HepG2 (cell line): Measurements from ENCODE around the gene GDF9. TPM values are rescaled to one million over a fixed set of nuclear protein-coding genes. Genes with fewer than 3 reads are reported as not detected.

ENCODE experiments used
- ATAC-seq: fragments of 200-7000 bp; cut with Tn5 transposase; 3 replicates; pipeline ENCODE4 v1.9.1; 2020; ENCODE audit warnings: mild to moderate bottlenecking, moderate library complexity
- BruUV-seq: library from RNA; stranded (reverse); fragments of 400-500 nt; replicated peaks from 2 replicates; lab custom pipeline; 2021; lab: Mats Ljungman, UMichigan
- CTCF ChIA-PET: fragments of 300-600 bp; formaldehyde crosslinking; extraction: SDS; loops from one replicate; lab custom pipeline; 2021; ENCODE audit warnings: low total read pairs, inconsistent platforms, low intra/inter-chr PET ratio; lab: Yijun Ruan, JAX
- POLR2A ChIA-PET: fragments of 350-600 bp; sonication (Branson Sonifier 250); formaldehyde crosslinking; loops from one replicate; lab custom pipeline; 2020; ENCODE audit warnings: antibody characterized with exemption, inconsistent platforms; lab: Yijun Ruan, JAX
- DNase-seq: peaks from one replicate; pipeline ENCODE4 v3.0.0-alpha.2; 2015; ENCODE audit warnings: low spot score
- FAIRE-seq: peaks from 3 replicates; lab custom pipeline; 2011; peaks lifted over from hg19 to GRCh38; lab: Jason Lieb, UNC
- H2AFZ ChIP-seq: one replicate; pipeline ENCODE4 v1.6.1; 2011; ENCODE audit warnings: low read length, inconsistent platforms
- H3K27ac ChIP-seq: fragments of 300-600 bp; 3 replicates; pipeline ENCODE4 v1.8.0; 2011; ENCODE audit warnings: mixed run types, mild to moderate bottlenecking, mixed read lengths, low read length, inconsistent platforms; ENCODE audit not compliant: insufficient read depth; ENCODE audit errors: extremely low read length
- H3K27me3 ChIP-seq, 2 experiments: fragments of 200-600 bp in 1 of 2; 2 replicates in 1 of 2; 3 replicates in 1 of 2; pipeline versions ENCODE4 v1.6.0 to v1.8.0; 2011; ENCODE audit warnings: low read length in 2 of 2, mild to moderate bottlenecking in 2 of 2, moderate library complexity in 2 of 2, inconsistent platforms in 1 of 2; ENCODE audit not compliant: insufficient read depth in 2 of 2, control insufficient read depth in 1 of 2
- H3K36me3 ChIP-seq, 2 experiments: fragments of 200-600 bp in 1 of 2; replicated peaks in 1 of 2; 2 replicates in 1 of 2; 3 replicates in 1 of 2; pipeline versions ENCODE4 v1.5.1 to v1.8.0; 2011; ENCODE audit warnings: low read length in 2 of 2, inconsistent platforms in 1 of 2; ENCODE audit not compliant: insufficient read depth in 2 of 2, control insufficient read depth in 1 of 2
- H3K4me1 ChIP-seq: 2 replicates; pipeline ENCODE4 v1.5.1; 2012; ENCODE audit warnings: low read length, inconsistent platforms; ENCODE audit not compliant: insufficient read depth
- H3K4me2 ChIP-seq: 2 replicates; pipeline ENCODE4 v1.6.0; 2011; ENCODE audit warnings: low read depth, low read length, inconsistent platforms
- H3K4me3 ChIP-seq, 3 experiments: fragments of 200-600 bp in 1 of 3; sonication (generic), shearing (Covaris generic) in 1 of 3; replicated peaks in 1 of 3; 2 replicates each; pipeline ENCODE4 v1.5.1; 2011 to 2016; ENCODE audit warnings: low read length in 3 of 3, inconsistent platforms in 2 of 3, low read depth in 2 of 3, mild to moderate bottlenecking in 2 of 3, control low read depth in 1 of 3, mixed read lengths in 1 of 3; ENCODE audit not compliant: insufficient read depth in 1 of 3
- H3K79me2 ChIP-seq: one replicate; pipeline ENCODE4 v1.6.1; 2011; ENCODE audit warnings: low read length, inconsistent platforms; ENCODE audit not compliant: insufficient read depth
- H3K9ac ChIP-seq: 2 replicates; pipeline ENCODE4 v1.6.0; 2011; ENCODE audit warnings: mild to moderate bottlenecking, low read depth, low read length, inconsistent platforms; ENCODE audit not compliant: insufficient read depth
- H3K9me3 ChIP-seq: 2 replicates; pipeline ENCODE4 v1.5.1; 2012; ENCODE audit warnings: mild to moderate bottlenecking, low read length
- H4K20me1 ChIP-seq: 2 replicates; pipeline ENCODE4 v1.6.0; 2011; ENCODE audit warnings: inconsistent platforms, mild to moderate bottlenecking, low read length, moderate library complexity; ENCODE audit not compliant: insufficient read depth
- ATF1 ChIP-seq: IDR thresholded peaks from 2 replicates; pipeline ENCODE4 v1.6.1; 2016; ENCODE audit warnings: mild to moderate bottlenecking, control low read depth
- CENPT ChIP-seq: sonication (generic); formaldehyde crosslinking; IDR thresholded peaks from 2 replicates; pipeline ENCODE4 v1.8.0; 2022; ENCODE audit warnings: low read depth, mild to moderate bottlenecking, moderate library complexity, missing genetic modification reagents
- MXI1 ChIP-seq: IDR thresholded peaks from 3 replicates; pipeline ENCODE4 v1.6.1; 2012; ENCODE audit warnings: low read depth, low read length, inconsistent platforms, borderline replicate concordance
- ZFYVE20 ChIP-seq: sonication (generic); formaldehyde crosslinking; IDR thresholded peaks from 2 replicates; pipeline ENCODE4 v1.8.0; 2023; ENCODE audit warnings: low read depth, mild to moderate bottlenecking, moderate library complexity, missing genetic modification reagents, borderline replicate concordance
- ZNF121 ChIP-seq: sonication (generic); formaldehyde crosslinking; IDR thresholded peaks from 2 replicates; pipeline ENCODE4 v1.5.0; 2020; ENCODE audit warnings: mild to moderate bottlenecking, missing genetic modification reagents
- ZNF232 ChIP-seq: sonication (generic); formaldehyde crosslinking; IDR thresholded peaks from 2 replicates; pipeline ENCODE4 v1.4.0; 2020; ENCODE audit warnings: missing genetic modification reagents, borderline replicate concordance
- WGBS: methylation state at CpG from one replicate; pipeline ENCODE4 v1.1.6; 2017; ENCODE audit warnings: low lambda C conversion rate; 5-methylcytosine and 5-hydroxymethylcytosine counted together
- in situ Hi-C: cut with HindIII; loops from 2 replicates; pipeline ENCODE4 v1.10.0; 2017; ENCODE audit warnings: low pct_unique_long_range_greater_than_20kb; ENCODE audit not compliant: extremely low pct_ligation_motif_present
- intact Hi-C: fragments of 100-400 bp; cut with micrococcal nuclease; formaldehyde crosslinking; loops from one replicate; pipeline ENCODE4 v1.10.0; 2022; ENCODE audit not compliant: unreplicated experiment
- polyA plus RNA-seq, 8 experiments: library from polyadenylated mRNA; depleted of rRNA in 3 of 8; stranded (reverse) in 7 of 8; unstranded in 1 of 8; fragments of >200 nt; fragmentation: Illumina TruSeq in 4 of 8; extraction: Trizol in 4 of 8; gene quantifications; 2 replicates each; pipeline versions ENCODE4 v1.2.1 to v1.2.3, GENCODE V29; 2011 to 2016; ENCODE audit warnings: low read depth in 4 of 8, missing spikeins in 1 of 8, mixed read lengths in 1 of 8; ENCODE audit not compliant: insufficient read depth in 1 of 8
- total RNA-seq, 5 experiments: library from RNA; depleted of rRNA; stranded (reverse); fragments of >200 nt; fragmentation: Illumina TruSeq; extraction: Trizol; gene quantifications; 2 replicates each; pipeline ENCODE4 v1.2.3, GENCODE V29; 2016; ENCODE audit warnings: low read depth in 1 of 5
- TF ChIP-seq, protein P1 (sequence below): sonication (generic); formaldehyde crosslinking; IDR thresholded peaks from 2 replicates; pipeline ENCODE4 v1.5.0; 2020; ENCODE audit warnings: mild to moderate bottlenecking, missing genetic modification reagents, borderline replicate concordance
- TF ChIP-seq, protein P2 (sequence below): sonication (generic); formaldehyde crosslinking; IDR thresholded peaks from 2 replicates; pipeline ENCODE4 v1.4.0; 2020; ENCODE audit warnings: mild to moderate bottlenecking, missing genetic modification reagents
- TF ChIP-seq, protein P3 (sequence below): sonication (generic); formaldehyde crosslinking; IDR thresholded peaks from 2 replicates; pipeline ENCODE4 v1.5.0; 2020; ENCODE audit warnings: mild to moderate bottlenecking, missing genetic modification reagents, moderate library complexity
- TF ChIP-seq, protein P4 (sequence below): sonication (generic); formaldehyde crosslinking; IDR thresholded peaks from 2 replicates; pipeline ENCODE4 v1.4.0; 2020; ENCODE audit warnings: missing genetic modification reagents

GDF9 gene
- total and polyA plus RNA-seq, 2 of the 13 experiments (the other 11 are each of a cell fraction or from before 2014, with no cell fraction given) = 0.33 to 0.38 TPM

DNA sequence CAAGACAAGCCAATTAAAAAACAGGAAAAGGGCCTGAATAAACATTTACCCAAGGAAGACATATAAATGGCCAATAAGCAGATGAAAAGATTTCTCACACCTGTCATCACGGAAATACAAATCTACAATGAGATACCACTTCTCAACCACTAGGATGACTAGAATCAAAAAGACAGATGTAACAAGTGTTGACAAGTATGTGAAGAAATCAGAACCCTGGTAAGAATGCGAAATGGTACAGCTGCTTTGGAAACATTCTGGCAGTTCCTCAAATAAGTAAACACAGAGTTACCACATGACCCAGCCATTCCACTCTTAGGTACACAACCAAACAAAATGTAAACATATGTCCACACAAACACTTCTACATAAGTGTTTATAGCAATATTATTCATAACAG lies 39.7 kb upstream of the GDF9 start (continued):
- TF ChIP-seq, protein P1, sequence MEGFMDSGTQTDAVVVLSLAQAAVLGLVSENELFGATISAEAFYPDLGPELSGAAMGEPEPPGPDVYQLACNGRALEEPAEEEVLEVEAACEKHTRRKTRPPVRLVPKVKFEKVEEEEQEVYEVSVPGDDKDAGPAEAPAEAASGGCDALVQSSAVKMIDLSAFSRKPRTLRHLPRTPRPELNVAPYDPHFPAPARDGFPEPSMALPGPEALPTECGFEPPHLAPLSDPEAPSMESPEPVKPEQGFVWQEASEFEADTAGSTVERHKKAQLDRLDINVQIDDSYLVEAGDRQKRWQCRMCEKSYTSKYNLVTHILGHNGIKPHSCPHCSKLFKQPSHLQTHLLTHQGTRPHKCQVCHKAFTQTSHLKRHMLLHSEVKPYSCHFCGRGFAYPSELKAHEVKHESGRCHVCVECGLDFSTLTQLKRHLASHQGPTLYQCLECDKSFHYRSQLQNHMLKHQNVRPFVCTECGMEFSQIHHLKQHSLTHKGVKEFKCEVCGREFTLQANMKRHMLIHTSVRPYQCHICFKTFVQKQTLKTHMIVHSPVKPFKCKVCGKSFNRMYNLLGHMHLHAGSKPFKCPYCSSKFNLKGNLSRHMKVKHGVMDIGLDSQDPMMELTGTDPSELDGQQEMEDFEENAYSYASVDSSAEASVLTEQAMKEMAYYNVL (CRISPR knock-in tag) = no peak
- TF ChIP-seq CENPT (CRISPR knock-in tag) = no peak
- TF ChIP-seq, protein P2, sequence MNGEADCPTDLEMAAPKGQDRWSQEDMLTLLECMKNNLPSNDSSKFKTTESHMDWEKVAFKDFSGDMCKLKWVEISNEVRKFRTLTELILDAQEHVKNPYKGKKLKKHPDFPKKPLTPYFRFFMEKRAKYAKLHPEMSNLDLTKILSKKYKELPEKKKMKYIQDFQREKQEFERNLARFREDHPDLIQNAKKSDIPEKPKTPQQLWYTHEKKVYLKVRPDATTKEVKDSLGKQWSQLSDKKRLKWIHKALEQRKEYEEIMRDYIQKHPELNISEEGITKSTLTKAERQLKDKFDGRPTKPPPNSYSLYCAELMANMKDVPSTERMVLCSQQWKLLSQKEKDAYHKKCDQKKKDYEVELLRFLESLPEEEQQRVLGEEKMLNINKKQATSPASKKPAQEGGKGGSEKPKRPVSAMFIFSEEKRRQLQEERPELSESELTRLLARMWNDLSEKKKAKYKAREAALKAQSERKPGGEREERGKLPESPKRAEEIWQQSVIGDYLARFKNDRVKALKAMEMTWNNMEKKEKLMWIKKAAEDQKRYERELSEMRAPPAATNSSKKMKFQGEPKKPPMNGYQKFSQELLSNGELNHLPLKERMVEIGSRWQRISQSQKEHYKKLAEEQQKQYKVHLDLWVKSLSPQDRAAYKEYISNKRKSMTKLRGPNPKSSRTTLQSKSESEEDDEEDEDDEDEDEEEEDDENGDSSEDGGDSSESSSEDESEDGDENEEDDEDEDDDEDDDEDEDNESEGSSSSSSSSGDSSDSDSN (CRISPR knock-in tag) = no peak
- no peak for TF ChIP-seq ZNF121 (CRISPR knock-in tag)
- TF ChIP-seq, all 625 proteins: peak for 43

DNA sequence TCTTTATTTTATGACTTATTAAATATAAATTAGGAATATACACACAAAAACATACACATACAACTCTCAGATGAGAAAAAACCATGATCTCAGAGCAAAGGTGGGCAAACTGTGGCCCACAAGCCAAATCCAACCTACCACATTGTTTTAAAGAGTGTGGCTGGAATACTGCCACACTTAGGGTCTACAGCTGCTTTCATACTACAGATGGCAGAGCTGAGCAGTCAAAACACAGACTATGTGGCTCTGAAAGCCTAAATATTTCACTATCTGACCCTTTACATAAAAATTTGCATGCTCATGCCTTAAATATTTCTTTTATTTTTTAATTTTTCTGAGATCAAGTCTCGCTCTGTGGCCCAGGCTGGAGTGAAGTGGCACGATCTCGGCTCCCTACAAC lies 35.5 kb upstream of the GDF9 start:
- FAIRE-seq (no peak), DNase-seq (no peak), ATAC-seq (peak; percentile 48)
- Histone ChIP-seq H3K9me3 (no peaks in the 10 kb centered on the region), H3K4me3 (no peak overlapping the region), H3K79me2 (peaks cover 14% of the 10 kb centered on the region), H3K4me2 (no peak overlapping the region), H3K4me1 (peaks cover 15% of the 10 kb centered on the region), H3K9ac (no peak overlapping the region), H2AFZ (no peak overlapping the region), H4K20me1 (peaks cover 10% of the 10 kb centered on the region), H3K27me3 (no peaks in the 10 kb centered on the region), H3K36me3 (peaks cover 13 to 62% of the 10 kb centered on the region in 2 experiments), H3K27ac (no peak overlapping the region)
- intact Hi-C loops (no loop called here), in situ Hi-C loops (no loop called here)
- TF ChIP-seq ZNF232 = no peak
- no peak for TF ChIP-seq ATF1 (CRISPR knock-in tag)
- TF ChIP-seq ZFYVE20 (CRISPR knock-in tag) = no peak
- TF ChIP-seq, protein P3, sequence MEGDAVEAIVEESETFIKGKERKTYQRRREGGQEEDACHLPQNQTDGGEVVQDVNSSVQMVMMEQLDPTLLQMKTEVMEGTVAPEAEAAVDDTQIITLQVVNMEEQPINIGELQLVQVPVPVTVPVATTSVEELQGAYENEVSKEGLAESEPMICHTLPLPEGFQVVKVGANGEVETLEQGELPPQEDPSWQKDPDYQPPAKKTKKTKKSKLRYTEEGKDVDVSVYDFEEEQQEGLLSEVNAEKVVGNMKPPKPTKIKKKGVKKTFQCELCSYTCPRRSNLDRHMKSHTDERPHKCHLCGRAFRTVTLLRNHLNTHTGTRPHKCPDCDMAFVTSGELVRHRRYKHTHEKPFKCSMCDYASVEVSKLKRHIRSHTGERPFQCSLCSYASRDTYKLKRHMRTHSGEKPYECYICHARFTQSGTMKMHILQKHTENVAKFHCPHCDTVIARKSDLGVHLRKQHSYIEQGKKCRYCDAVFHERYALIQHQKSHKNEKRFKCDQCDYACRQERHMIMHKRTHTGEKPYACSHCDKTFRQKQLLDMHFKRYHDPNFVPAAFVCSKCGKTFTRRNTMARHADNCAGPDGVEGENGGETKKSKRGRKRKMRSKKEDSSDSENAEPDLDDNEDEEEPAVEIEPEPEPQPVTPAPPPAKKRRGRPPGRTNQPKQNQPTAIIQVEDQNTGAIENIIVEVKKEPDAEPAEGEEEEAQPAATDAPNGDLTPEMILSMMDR (CRISPR knock-in tag) = 0 out of 2 replicates have a peak, but pooled peaks have one; percentile 6
- TF ChIP-seq MXI1 = no peak
- TF ChIP-seq, protein P4, sequence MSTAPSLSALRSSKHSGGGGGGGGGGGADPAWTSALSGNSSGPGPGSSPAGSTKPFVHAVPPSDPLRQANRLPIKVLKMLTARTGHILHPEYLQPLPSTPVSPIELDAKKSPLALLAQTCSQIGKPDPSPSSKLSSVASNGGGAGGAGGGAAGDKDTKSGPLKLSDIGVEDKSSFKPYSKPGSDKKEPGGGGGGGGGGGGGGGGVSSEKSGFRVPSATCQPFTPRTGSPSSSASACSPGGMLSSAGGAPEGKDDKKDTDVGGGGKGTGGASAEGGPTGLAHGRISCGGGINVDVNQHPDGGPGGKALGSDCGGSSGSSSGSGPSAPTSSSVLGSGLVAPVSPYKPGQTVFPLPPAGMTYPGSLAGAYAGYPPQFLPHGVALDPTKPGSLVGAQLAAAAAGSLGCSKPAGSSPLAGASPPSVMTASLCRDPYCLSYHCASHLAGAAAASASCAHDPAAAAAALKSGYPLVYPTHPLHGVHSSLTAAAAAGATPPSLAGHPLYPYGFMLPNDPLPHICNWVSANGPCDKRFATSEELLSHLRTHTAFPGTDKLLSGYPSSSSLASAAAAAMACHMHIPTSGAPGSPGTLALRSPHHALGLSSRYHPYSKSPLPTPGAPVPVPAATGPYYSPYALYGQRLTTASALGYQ (CRISPR knock-in tag) = no peak
- WGBS = 94% methylated on average over 3 of the region's 3 CpGs
- ChIA-PET CTCF (interaction anchor here (0.6 kb wide), 1 partner anchor 211 kb away, joined by 3 read pairs; no protein-coding TSS in a partner anchor), POLR2A (interaction anchor here (1.3 kb wide), 1 partner anchor 14 kb away, joined by 4 read pairs; no protein-coding TSS in a partner anchor)
- no TSS peak for BruUV-seq
